HCT116 (cell line): ENCODE data around the gene CLTA. TPM values are rescaled to one million over a fixed set of nuclear protein-coding genes. Genes with fewer than 3 reads are reported as not detected.

Source experiments
- ATAC-seq: fragments of 200-7000 bp; cut with Tn5 transposase; 2 replicates; pipeline ENCODE4 v1.9.1; 2020; ENCODE audit warnings: mild to moderate bottlenecking, moderate library complexity
- BruUV-seq: library from RNA; stranded (reverse); fragments of 400-500 nt; replicated peaks from 2 replicates; lab custom pipeline; 2021; lab: Mats Ljungman, UMichigan
- CTCF ChIA-PET: fragments of 300-600 bp; sonication (Branson Sonifier 250); formaldehyde crosslinking; loops from one replicate; lab custom pipeline; 2021; ENCODE audit warnings: antibody characterized with exemption; lab: Charles Lee
- POLR2A ChIA-PET: fragments of 300-600, 350-600 bp; sonication (Branson Sonifier 250); formaldehyde crosslinking; loops from one replicate; lab custom pipeline; 2021; ENCODE audit warnings: antibody characterized with exemption; lab: Charles Lee
- RAD21 ChIA-PET, 2 experiments: fragments of 300-600 bp; sonication (Branson Sonifier 250); formaldehyde crosslinking; loops; one replicate each; lab custom pipeline; 2023; ENCODE audit warnings: low total read pairs in 2 of 2; ENCODE audit not compliant: uncharacterized antibody in 2 of 2, unreplicated experiment in 2 of 2, low non-redundant PET in 1 of 2; lab: Charles Lee
- DNase-seq: peaks from one replicate; pipeline ENCODE4 v3.0.0-alpha.2; 2010; ENCODE audit warnings: low read depth, low spot score
- H2AFZ ChIP-seq: fragments of 200-600 bp; shearing (Covaris generic), sonication (generic); 2 replicates; pipeline ENCODE4 v1.6.1; 2017; ENCODE audit warnings: low read depth, mixed run types, mixed read lengths, antibody characterized with exemption, low read length; ENCODE audit not compliant: poor library complexity, severe bottlenecking
- H3K27ac ChIP-seq: 2 replicates; pipeline ENCODE4 v1.5.1; 2012; ENCODE audit warnings: low read depth, low read length
- H3K27me3 ChIP-seq: fragments of 200-600 bp; sonication (generic); 2 replicates; pipeline ENCODE4 v1.6.1; 2016; ENCODE audit warnings: mixed run types, low read length, mixed read lengths; ENCODE audit not compliant: insufficient read depth
- H3K36me3 ChIP-seq, 2 experiments: fragments of 200-500 bp in 1 of 2; fragments of 200-600 bp in 1 of 2; sonication (Bioruptor generic) in 1 of 2; sonication (generic) in 1 of 2; 2 replicates each; pipeline versions ENCODE4 v1.5.1 to v1.6.1; 2014 to 2016; ENCODE audit warnings: low read length in 2 of 2, inconsistent platforms in 1 of 2, mixed read lengths in 1 of 2, mixed run types in 1 of 2; ENCODE audit not compliant: insufficient read depth in 2 of 2, control insufficient read depth in 1 of 2
- H3K4me1 ChIP-seq, 2 experiments: fragments of 200-600 bp in 1 of 2; sonication (generic) in 1 of 2; 2 replicates each; pipeline versions ENCODE4 v1.5.1 to v1.6.1; 2012 to 2017; ENCODE audit warnings: low read length in 2 of 2, inconsistent platforms in 1 of 2, mild to moderate bottlenecking in 1 of 2, mixed read lengths in 1 of 2, mixed run types in 1 of 2, moderate library complexity in 1 of 2; ENCODE audit not compliant: insufficient read depth in 2 of 2, control insufficient read depth in 1 of 2
- H3K4me2 ChIP-seq: fragments of 200-600 bp; sonication (generic); 2 replicates; pipeline ENCODE4 v1.6.1; 2017; ENCODE audit warnings: mixed run types, low read length, mixed read lengths
- H3K4me3 ChIP-seq, 2 experiments: fragments of 200-600 bp in 1 of 2; sonication (generic) in 1 of 2; replicated peaks in 1 of 2; 2 replicates each; pipeline ENCODE4 v1.5.1; 2011 to 2016; ENCODE audit warnings: low read length in 2 of 2, control low read depth in 1 of 2, low read depth in 1 of 2, mild to moderate bottlenecking in 1 of 2, mixed read lengths in 1 of 2, mixed run types in 1 of 2
- H3K79me2 ChIP-seq: fragments of 200-600 bp; sonication (generic); 2 replicates; pipeline ENCODE4 v1.6.1; 2017; ENCODE audit warnings: mild to moderate bottlenecking, mixed run types, low read length, moderate library complexity, mixed read lengths; ENCODE audit not compliant: insufficient read depth
- H3K9ac ChIP-seq: fragments of 200-600 bp; sonication (generic); 2 replicates; pipeline ENCODE4 v1.6.1; 2016; ENCODE audit warnings: low read length, mixed read lengths
- H3K9me2 ChIP-seq: fragments of 200-600 bp; sonication (generic), shearing (Covaris generic); 2 replicates; pipeline ENCODE4 v1.6.1; 2017; ENCODE audit warnings: mixed run types, mild to moderate bottlenecking, moderate library complexity; ENCODE audit not compliant: insufficient read depth
- H3K9me3 ChIP-seq, 2 experiments: fragments of 200-500 bp in 1 of 2; fragments of 200-600 bp in 1 of 2; sonication (Bioruptor generic) in 1 of 2; sonication (generic) in 1 of 2; 2 replicates each; pipeline ENCODE4 v1.6.1; 2014 to 2017; ENCODE audit warnings: low read length in 2 of 2, mixed read lengths in 2 of 2, inconsistent platforms in 1 of 2, low read depth in 1 of 2, mild to moderate bottlenecking in 1 of 2, mixed run types in 1 of 2, moderate library complexity in 1 of 2; ENCODE audit not compliant: control insufficient read depth in 1 of 2, insufficient read depth in 1 of 2
- H4K20me1 ChIP-seq: fragments of 200-600 bp; sonication (generic), shearing (Covaris generic); 2 replicates; pipeline ENCODE4 v1.6.1; 2017; ENCODE audit warnings: mixed run types, mild to moderate bottlenecking, moderate library complexity; ENCODE audit not compliant: insufficient read depth
- CBX3 ChIP-seq: IDR thresholded peaks from 2 replicates; pipeline ENCODE4 v1.6.1; 2012; ENCODE audit warnings: low read depth
- EGR1 ChIP-seq: IDR thresholded peaks from 2 replicates; pipeline ENCODE4 v1.6.1; 2012; ENCODE audit warnings: low read depth
- ELF1 ChIP-seq: IDR thresholded peaks from 2 replicates; pipeline ENCODE4 v1.6.1; 2012; ENCODE audit warnings: low read depth, borderline replicate concordance
- EZH2 ChIP-seq: fragments of 200-600 bp; sonication (generic); IDR thresholded peaks from 2 replicates; pipeline ENCODE4 v1.6.1; 2017; ENCODE audit warnings: antibody characterized with exemption, mixed run types
- EZH2phosphoT487 ChIP-seq: fragments of 200-600 bp; IDR thresholded peaks from 2 replicates; pipeline ENCODE4 v1.6.1; 2018; ENCODE audit warnings: antibody characterized with exemption, borderline replicate concordance
- FOSL1 ChIP-seq: IDR thresholded peaks from 2 replicates; pipeline ENCODE4 v1.6.1; 2012; ENCODE audit warnings: low read depth
- POLR2A ChIP-seq: IDR thresholded peaks from 2 replicates; pipeline ENCODE4 v1.7.0; 2011; ENCODE audit warnings: borderline replicate concordance; ENCODE audit not compliant: insufficient read depth, insufficient read length; ENCODE audit errors: extremely low read depth
- POLR2AphosphoS5 ChIP-seq: IDR thresholded peaks from 2 replicates; pipeline ENCODE4 v1.6.1; 2011; ENCODE audit warnings: mild to moderate bottlenecking, low read depth, low read length, moderate library complexity
- RAD21 ChIP-seq: IDR thresholded peaks from 2 replicates; pipeline ENCODE4 v1.6.1; 2012; ENCODE audit warnings: low read depth, mild to moderate bottlenecking
- SRF ChIP-seq: IDR thresholded peaks from 2 replicates; pipeline ENCODE4 v1.6.1; 2012; ENCODE audit warnings: low read depth
- YY1 ChIP-seq: IDR thresholded peaks from 2 replicates; pipeline ENCODE4 v1.6.1; 2011; ENCODE audit warnings: low read length, low read depth, moderate library complexity, mild to moderate bottlenecking; ENCODE audit not compliant: insufficient replicate concordance; ENCODE audit errors: extremely low read depth
- ZFX ChIP-seq: fragments of 450-650 bp; IDR thresholded peaks from 2 replicates; pipeline ENCODE4 v1.6.1; 2017
- ZNF274 ChIP-seq: fragments of 200-500 bp; sonication (Bioruptor generic); IDR thresholded peaks from 2 replicates; pipeline ENCODE4 v1.6.1; 2014; ENCODE audit warnings: mild to moderate bottlenecking, low read depth, low read length, inconsistent platforms
- intact Hi-C: fragments of 100-400 bp; cut with micrococcal nuclease; formaldehyde crosslinking; loops from 2 replicates; pipeline ENCODE4 v1.10.0; 2022
- total RNA-seq: library from RNA; stranded (reverse); gene quantifications from one replicate; pipeline ENCODE4 v1.2.1, GENCODE V29; 2021; ENCODE audit not compliant: unreplicated experiment
- TF ChIP-seq, protein P1 (sequence below): IDR thresholded peaks from 2 replicates; pipeline ENCODE4 v1.6.1; 2012
- TF ChIP-seq, protein P2 (sequence below): IDR thresholded peaks from 2 replicates; pipeline ENCODE4 v1.6.1; 2011; ENCODE audit warnings: mild to moderate bottlenecking, low read length, moderate library complexity; ENCODE audit not compliant: insufficient replicate concordance; ENCODE audit errors: extremely low read depth
- TF ChIP-seq, protein P3 (sequence below), 3 experiments: fragments of 200-600 bp in 1 of 3; sonication (generic) in 1 of 3; IDR thresholded peaks in 2 of 3; conservative IDR thresholded peaks in 1 of 3; 2 replicates each; pipeline ENCODE4 v1.5.1; 2012 to 2017; ENCODE audit warnings: low read depth in 2 of 3, low read length in 2 of 3, antibody characterized with exemption in 1 of 3, borderline replicate concordance in 1 of 3, control low read depth in 1 of 3, mild to moderate bottlenecking in 1 of 3, mixed read lengths in 1 of 3, mixed run types in 1 of 3, moderate library complexity in 1 of 3; ENCODE audit not compliant: insufficient read depth in 1 of 3
- TF ChIP-seq, protein P4 (sequence below): IDR thresholded peaks from 2 replicates; pipeline ENCODE4 v1.6.1; 2012; ENCODE audit warnings: low read depth

Gene CLTA
- total RNA-seq, 1 experiment from 2014 or later, result 152 TPM

DNA sequence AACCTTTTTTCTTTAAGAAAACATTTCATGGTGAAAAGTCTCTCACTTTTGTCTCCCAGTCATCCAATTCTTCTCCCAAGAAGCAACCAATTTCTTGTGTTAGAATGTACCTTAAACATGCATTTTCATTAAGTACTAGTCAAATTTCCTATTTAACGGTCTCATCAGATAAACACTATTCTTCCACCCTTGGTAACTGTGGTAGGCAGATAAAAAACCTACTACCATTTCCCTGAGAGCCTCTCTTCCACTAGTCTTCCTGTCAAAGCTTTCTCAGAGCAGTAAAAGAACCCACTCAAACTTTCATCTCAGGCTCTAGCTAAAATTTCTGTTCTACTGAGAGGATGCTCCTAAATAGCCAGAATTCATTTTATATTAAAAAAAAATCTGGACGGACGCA, 56.6 kb downstream of the CLTA start:
- no peaks in the 10 kb centered on the region for H3K9me2 ChIP-seq
- H3K79me2 ChIP-seq, result no peaks in the 10 kb centered on the region; the same call in 1 of the 2 replicates
- RAD21 ChIA-PET, result no interaction called here
- peaks cover 0 to 3% of the 10 kb centered on the region in 2 experiments; a peak in 2 of 4 replicates for H3K36me3 ChIP-seq
- CTCF ChIA-PET, result interaction anchor here (1.4 kb wide), 1 partner anchor 81 kb away, joined by 3 read pairs; no protein-coding TSS in a partner anchor
- no peak overlapping the region for H2AFZ ChIP-seq
- no peak overlapping the region for H3K4me2 ChIP-seq
- H3K27me3 ChIP-seq, result no peaks in the 10 kb centered on the region
- no peaks in the 10 kb centered on the region for H4K20me1 ChIP-seq
- no peak overlapping the region for H3K9ac ChIP-seq
- no peak for DNase-seq
- ATAC-seq, result no peak
- H3K27ac ChIP-seq, result no peak overlapping the region
- POLR2A ChIA-PET, result no interaction called here
- H3K4me1 ChIP-seq, result no peaks in the 10 kb centered on the region
- intact Hi-C loops, result no loop called here
- no peak for TF ChIP-seq EZH2phosphoT487
- no peak for TF ChIP-seq FOSL1
- TF ChIP-seq CBX3, result no peak
- no peak for TF ChIP-seq YY1
- TF ChIP-seq POLR2AphosphoS5, result no peak
- TF ChIP-seq EZH2, result no peak
- TF ChIP-seq, protein P1, sequence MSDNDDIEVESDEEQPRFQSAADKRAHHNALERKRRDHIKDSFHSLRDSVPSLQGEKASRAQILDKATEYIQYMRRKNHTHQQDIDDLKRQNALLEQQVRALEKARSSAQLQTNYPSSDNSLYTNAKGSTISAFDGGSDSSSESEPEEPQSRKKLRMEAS, result no peak
- TF ChIP-seq ELF1, result no peak
- no peak for TF ChIP-seq EGR1
- TF ChIP-seq RAD21, result no peak
- TF ChIP-seq POLR2A, result no peak
- TF ChIP-seq, protein P2, sequence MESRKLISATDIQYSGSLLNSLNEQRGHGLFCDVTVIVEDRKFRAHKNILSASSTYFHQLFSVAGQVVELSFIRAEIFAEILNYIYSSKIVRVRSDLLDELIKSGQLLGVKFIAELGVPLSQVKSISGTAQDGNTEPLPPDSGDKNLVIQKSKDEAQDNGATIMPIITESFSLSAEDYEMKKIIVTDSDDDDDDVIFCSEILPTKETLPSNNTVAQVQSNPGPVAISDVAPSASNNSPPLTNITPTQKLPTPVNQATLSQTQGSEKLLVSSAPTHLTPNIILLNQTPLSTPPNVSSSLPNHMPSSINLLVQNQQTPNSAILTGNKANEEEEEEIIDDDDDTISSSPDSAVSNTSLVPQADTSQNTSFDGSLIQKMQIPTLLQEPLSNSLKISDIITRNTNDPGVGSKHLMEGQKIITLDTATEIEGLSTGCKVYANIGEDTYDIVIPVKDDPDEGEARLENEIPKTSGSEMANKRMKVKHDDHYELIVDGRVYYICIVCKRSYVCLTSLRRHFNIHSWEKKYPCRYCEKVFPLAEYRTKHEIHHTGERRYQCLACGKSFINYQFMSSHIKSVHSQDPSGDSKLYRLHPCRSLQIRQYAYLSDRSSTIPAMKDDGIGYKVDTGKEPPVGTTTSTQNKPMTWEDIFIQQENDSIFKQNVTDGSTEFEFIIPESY, result no peak
- TF ChIP-seq, protein P3, sequence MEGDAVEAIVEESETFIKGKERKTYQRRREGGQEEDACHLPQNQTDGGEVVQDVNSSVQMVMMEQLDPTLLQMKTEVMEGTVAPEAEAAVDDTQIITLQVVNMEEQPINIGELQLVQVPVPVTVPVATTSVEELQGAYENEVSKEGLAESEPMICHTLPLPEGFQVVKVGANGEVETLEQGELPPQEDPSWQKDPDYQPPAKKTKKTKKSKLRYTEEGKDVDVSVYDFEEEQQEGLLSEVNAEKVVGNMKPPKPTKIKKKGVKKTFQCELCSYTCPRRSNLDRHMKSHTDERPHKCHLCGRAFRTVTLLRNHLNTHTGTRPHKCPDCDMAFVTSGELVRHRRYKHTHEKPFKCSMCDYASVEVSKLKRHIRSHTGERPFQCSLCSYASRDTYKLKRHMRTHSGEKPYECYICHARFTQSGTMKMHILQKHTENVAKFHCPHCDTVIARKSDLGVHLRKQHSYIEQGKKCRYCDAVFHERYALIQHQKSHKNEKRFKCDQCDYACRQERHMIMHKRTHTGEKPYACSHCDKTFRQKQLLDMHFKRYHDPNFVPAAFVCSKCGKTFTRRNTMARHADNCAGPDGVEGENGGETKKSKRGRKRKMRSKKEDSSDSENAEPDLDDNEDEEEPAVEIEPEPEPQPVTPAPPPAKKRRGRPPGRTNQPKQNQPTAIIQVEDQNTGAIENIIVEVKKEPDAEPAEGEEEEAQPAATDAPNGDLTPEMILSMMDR (IDR thresholded peaks at IDR 0.05 in 2 of 3, conservative IDR thresholded peaks at IDR 0.05 in 1 of 3; ENCODE audit: borderline replicate concordance in 1 of 3, insufficient read depth in 1 of 3, low read depth in 2 of 3, low read length in 2 of 3), result no peak
- no peak for TF ChIP-seq ZFX
- no peak for TF ChIP-seq ZNF274
- TF ChIP-seq, protein P4, sequence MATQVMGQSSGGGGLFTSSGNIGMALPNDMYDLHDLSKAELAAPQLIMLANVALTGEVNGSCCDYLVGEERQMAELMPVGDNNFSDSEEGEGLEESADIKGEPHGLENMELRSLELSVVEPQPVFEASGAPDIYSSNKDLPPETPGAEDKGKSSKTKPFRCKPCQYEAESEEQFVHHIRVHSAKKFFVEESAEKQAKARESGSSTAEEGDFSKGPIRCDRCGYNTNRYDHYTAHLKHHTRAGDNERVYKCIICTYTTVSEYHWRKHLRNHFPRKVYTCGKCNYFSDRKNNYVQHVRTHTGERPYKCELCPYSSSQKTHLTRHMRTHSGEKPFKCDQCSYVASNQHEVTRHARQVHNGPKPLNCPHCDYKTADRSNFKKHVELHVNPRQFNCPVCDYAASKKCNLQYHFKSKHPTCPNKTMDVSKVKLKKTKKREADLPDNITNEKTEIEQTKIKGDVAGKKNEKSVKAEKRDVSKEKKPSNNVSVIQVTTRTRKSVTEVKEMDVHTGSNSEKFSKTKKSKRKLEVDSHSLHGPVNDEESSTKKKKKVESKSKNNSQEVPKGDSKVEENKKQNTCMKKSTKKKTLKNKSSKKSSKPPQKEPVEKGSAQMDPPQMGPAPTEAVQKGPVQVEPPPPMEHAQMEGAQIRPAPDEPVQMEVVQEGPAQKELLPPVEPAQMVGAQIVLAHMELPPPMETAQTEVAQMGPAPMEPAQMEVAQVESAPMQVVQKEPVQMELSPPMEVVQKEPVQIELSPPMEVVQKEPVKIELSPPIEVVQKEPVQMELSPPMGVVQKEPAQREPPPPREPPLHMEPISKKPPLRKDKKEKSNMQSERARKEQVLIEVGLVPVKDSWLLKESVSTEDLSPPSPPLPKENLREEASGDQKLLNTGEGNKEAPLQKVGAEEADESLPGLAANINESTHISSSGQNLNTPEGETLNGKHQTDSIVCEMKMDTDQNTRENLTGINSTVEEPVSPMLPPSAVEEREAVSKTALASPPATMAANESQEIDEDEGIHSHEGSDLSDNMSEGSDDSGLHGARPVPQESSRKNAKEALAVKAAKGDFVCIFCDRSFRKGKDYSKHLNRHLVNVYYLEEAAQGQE, result no peak
- no peak for TF ChIP-seq SRF
- TF ChIP-seq, all 23 proteins: peak for 0
- Histone ChIP-seq H3K9me3 (no peaks in the 10 kb centered on the region), H3K4me3 (no peak overlapping the region)
- no TSS peak for BruUV-seq
